Osteoblast (primary cell): ENCODE data around the gene PABPC1L. TPM values are rescaled to one million over a fixed set of nuclear protein-coding genes. Genes with fewer than 3 reads are reported as not detected.

Experiments
- DNase-seq: peaks from one replicate; pipeline ENCODE4 v3.0.0; 2011; ENCODE audit warnings: low spot score, mixed read lengths; ENCODE audit not compliant: insufficient read length; ENCODE audit errors: missing footprints
- H2AFZ ChIP-seq: 2 replicates; pipeline ENCODE4 v1.6.0; 2011; ENCODE audit warnings: mild to moderate bottlenecking, low read length
- H3K27ac ChIP-seq: 2 replicates; pipeline ENCODE4 v1.5.1; 2011; ENCODE audit warnings: mild to moderate bottlenecking, low read depth, low read length, moderate library complexity
- H3K27me3 ChIP-seq: 2 replicates; pipeline ENCODE4 v1.6.0; 2012; ENCODE audit warnings: mild to moderate bottlenecking, control low read depth, inconsistent platforms, low read length, moderate library complexity; ENCODE audit not compliant: insufficient read depth
- H3K36me3 ChIP-seq: 2 replicates; pipeline ENCODE4 v1.5.1; 2011; ENCODE audit warnings: mild to moderate bottlenecking, low read length, control low read depth, moderate library complexity; ENCODE audit not compliant: insufficient read depth
- H3K4me1 ChIP-seq: 2 replicates; pipeline ENCODE4 v1.5.1; 2011; ENCODE audit warnings: mild to moderate bottlenecking, low read length, control low read depth, moderate library complexity; ENCODE audit not compliant: insufficient read depth
- H3K4me2 ChIP-seq: 2 replicates; pipeline ENCODE4 v1.6.0; 2011; ENCODE audit warnings: mild to moderate bottlenecking, low read length; ENCODE audit not compliant: insufficient read depth
- H3K4me3 ChIP-seq: fragments of 200-600 bp; sonication (generic); 3 replicates; pipeline ENCODE4 v1.5.1; 2012; ENCODE audit warnings: mild to moderate bottlenecking, low read length, inconsistent platforms; ENCODE audit not compliant: insufficient read depth
- H3K79me2 ChIP-seq: 2 replicates; pipeline ENCODE4 v1.6.0; 2012; ENCODE audit warnings: mild to moderate bottlenecking, low read length, control low read depth, inconsistent platforms; ENCODE audit not compliant: insufficient read depth
- H3K9me3 ChIP-seq: 2 replicates; pipeline ENCODE4 v1.5.1; 2011; ENCODE audit warnings: low read depth, low read length, control low read depth
- H4K20me1 ChIP-seq: 2 replicates; pipeline ENCODE4 v1.6.0; 2012; ENCODE audit warnings: mild to moderate bottlenecking, low read length, control low read depth; ENCODE audit not compliant: insufficient read depth
- total RNA-seq: library from RNA; depleted of rRNA; stranded (reverse); fragments of >200 nt; gene quantifications from 2 replicates; pipeline ENCODE4 v1.2.3, GENCODE V29; 2012
- TF ChIP-seq, protein P1 (sequence below): IDR thresholded peaks from 2 replicates; pipeline ENCODE4 v1.5.1; 2011; ENCODE audit warnings: mild to moderate bottlenecking, low read depth, low read length, moderate library complexity; ENCODE audit errors: extremely low read depth

PABPC1L gene
- total RNA-seq, 1 donor, result 15.6 TPM

GRCh38 chr20:44912189-44912588 is 2.3 kb downstream of the PABPC1L start:
- Histone ChIP-seq H3K79me2 (peaks cover 4% of the 10 kb centered on the region), H4K20me1 (no peaks in the 10 kb centered on the region), H3K4me3 (no peak overlapping the region), H3K4me2 (no peak overlapping the region), H3K27me3 (no peaks in the 10 kb centered on the region), H3K4me1 (no peaks in the 10 kb centered on the region), H3K36me3 (peaks cover 29% of the 10 kb centered on the region), H3K9me3 (no peaks in the 10 kb centered on the region), H3K27ac (no peak overlapping the region), H2AFZ (no peak overlapping the region)
- TF ChIP-seq, protein P1, sequence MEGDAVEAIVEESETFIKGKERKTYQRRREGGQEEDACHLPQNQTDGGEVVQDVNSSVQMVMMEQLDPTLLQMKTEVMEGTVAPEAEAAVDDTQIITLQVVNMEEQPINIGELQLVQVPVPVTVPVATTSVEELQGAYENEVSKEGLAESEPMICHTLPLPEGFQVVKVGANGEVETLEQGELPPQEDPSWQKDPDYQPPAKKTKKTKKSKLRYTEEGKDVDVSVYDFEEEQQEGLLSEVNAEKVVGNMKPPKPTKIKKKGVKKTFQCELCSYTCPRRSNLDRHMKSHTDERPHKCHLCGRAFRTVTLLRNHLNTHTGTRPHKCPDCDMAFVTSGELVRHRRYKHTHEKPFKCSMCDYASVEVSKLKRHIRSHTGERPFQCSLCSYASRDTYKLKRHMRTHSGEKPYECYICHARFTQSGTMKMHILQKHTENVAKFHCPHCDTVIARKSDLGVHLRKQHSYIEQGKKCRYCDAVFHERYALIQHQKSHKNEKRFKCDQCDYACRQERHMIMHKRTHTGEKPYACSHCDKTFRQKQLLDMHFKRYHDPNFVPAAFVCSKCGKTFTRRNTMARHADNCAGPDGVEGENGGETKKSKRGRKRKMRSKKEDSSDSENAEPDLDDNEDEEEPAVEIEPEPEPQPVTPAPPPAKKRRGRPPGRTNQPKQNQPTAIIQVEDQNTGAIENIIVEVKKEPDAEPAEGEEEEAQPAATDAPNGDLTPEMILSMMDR, result no peak
- DNase-seq, result no peak

DNA sequence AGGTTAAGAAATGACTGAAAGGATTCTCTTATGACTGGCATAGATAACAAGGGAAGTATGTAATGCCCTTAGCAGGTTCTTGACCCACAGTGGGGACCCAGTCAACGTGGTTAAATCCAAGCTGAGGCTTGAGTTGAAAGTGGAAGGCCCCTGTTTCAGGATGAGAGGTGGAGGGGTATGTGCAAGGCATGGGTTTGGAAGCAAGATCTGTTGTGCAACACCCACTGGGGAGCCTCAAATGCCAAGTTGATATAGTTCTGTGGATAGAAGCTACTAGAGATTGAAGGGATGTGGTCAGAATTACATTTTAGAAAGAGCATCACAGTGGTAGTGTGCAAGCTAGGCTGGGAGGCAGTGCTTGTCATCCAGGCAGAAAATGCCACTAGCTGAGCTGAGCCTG is 5.1 kb downstream of the PABPC1L start:
- Histone ChIP-seq H3K27me3 (no peaks in the 10 kb centered on the region), H3K4me1 (no peaks in the 10 kb centered on the region), H3K36me3 (peaks cover 32% of the 10 kb centered on the region), H3K9me3 (no peaks in the 10 kb centered on the region), H3K79me2 (peaks cover 4% of the 10 kb centered on the region), H3K27ac (no peak overlapping the region), H4K20me1 (no peaks in the 10 kb centered on the region), H3K4me2 (no peak overlapping the region), H2AFZ (no peak overlapping the region), H3K4me3 (no peak overlapping the region)
- TF ChIP-seq, protein P1, result no peak
- DNase-seq, result no peak

- no peaks in the 10 kb centered on the region for H3K79me2 ChIP-seq
- H3K4me2 ChIP-seq, result no peak overlapping the region
- H3K27me3 ChIP-seq, result no peaks in the 10 kb centered on the region
- TF ChIP-seq, protein P1, result no peak
- no peak overlapping the region for H3K27ac ChIP-seq
- no peak overlapping the region for H3K4me3 ChIP-seq
- H3K9me3 ChIP-seq, result no peaks in the 10 kb centered on the region
- H4K20me1 ChIP-seq, result no peaks in the 10 kb centered on the region
- no peak overlapping the region for H2AFZ ChIP-seq
- no peaks in the 10 kb centered on the region for H3K4me1 ChIP-seq
- peaks cover 38% of the 10 kb centered on the region for H3K36me3 ChIP-seq
- DNase-seq, result no peak
These were observed 6.7 kb downstream of the PABPC1L start for GRCh38 chr20:44916586-44916985.

GRCh38 chr20:44917399-44917798 is 7.5 kb downstream of the PABPC1L start:
- no peaks in the 10 kb centered on the region for H3K27me3 ChIP-seq
- TF ChIP-seq, protein P1, result no peak
- H3K4me2 ChIP-seq, result no peak overlapping the region
- no peak overlapping the region for H2AFZ ChIP-seq
- no peaks in the 10 kb centered on the region for H3K79me2 ChIP-seq
- H3K9me3 ChIP-seq, result no peaks in the 10 kb centered on the region
- no peak for DNase-seq
- H4K20me1 ChIP-seq, result no peaks in the 10 kb centered on the region
- H3K36me3 ChIP-seq, result peaks cover 41% of the 10 kb centered on the region
- no peak overlapping the region for H3K27ac ChIP-seq
- H3K4me1 ChIP-seq, result no peaks in the 10 kb centered on the region
- no peak overlapping the region for H3K4me3 ChIP-seq
